HEK293 (cell line): Measurements from ENCODE around the gene CCDC186.

Experiments
- REST ChIP-seq: fragments of 450-650 bp; formaldehyde crosslinking; IDR thresholded peaks from 2 replicates; pipeline ENCODE4 v1.5.1; 2016; ENCODE audit warnings: missing biosample characterization, missing genetic modification characterization
- SCRT2 ChIP-seq: fragments of 450-650 bp; formaldehyde crosslinking; IDR thresholded peaks from 2 replicates; pipeline ENCODE4 v1.5.1; 2016; ENCODE audit warnings: missing biosample characterization, missing genetic modification characterization
- YY1 ChIP-seq: fragments of 450-650 bp; formaldehyde crosslinking; IDR thresholded peaks from 2 replicates; pipeline ENCODE4 v1.5.1; 2018; ENCODE audit warnings: missing biosample characterization, missing genetic modification characterization
- ZNF670 ChIP-seq: fragments of 450-650 bp; formaldehyde crosslinking; IDR thresholded peaks from 2 replicates; pipeline ENCODE4 v1.5.1; 2016; ENCODE audit warnings: missing biosample characterization, missing genetic modification characterization, low read depth
- TF ChIP-seq, protein P1 (sequence below): fragments of 450-650 bp; formaldehyde crosslinking; IDR thresholded peaks from 2 replicates; pipeline ENCODE4 v1.5.1; 2016; ENCODE audit warnings: missing biosample characterization, missing genetic modification characterization

GRCh38 chr10:114188001-114188400 is 14.0 kb upstream of the CCDC186 start:
- TF ChIP-seq, protein P1, sequence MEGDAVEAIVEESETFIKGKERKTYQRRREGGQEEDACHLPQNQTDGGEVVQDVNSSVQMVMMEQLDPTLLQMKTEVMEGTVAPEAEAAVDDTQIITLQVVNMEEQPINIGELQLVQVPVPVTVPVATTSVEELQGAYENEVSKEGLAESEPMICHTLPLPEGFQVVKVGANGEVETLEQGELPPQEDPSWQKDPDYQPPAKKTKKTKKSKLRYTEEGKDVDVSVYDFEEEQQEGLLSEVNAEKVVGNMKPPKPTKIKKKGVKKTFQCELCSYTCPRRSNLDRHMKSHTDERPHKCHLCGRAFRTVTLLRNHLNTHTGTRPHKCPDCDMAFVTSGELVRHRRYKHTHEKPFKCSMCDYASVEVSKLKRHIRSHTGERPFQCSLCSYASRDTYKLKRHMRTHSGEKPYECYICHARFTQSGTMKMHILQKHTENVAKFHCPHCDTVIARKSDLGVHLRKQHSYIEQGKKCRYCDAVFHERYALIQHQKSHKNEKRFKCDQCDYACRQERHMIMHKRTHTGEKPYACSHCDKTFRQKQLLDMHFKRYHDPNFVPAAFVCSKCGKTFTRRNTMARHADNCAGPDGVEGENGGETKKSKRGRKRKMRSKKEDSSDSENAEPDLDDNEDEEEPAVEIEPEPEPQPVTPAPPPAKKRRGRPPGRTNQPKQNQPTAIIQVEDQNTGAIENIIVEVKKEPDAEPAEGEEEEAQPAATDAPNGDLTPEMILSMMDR (tag by site-specific recombination), result no peak
- TF ChIP-seq YY1 (tag by site-specific recombination) (no peak), ZNF670 (tag by site-specific recombination) (no peak), SCRT2 (tag by site-specific recombination) (no peak), REST (tag by site-specific recombination) (no peak)
